ENCODE data around the gene TMCC3.
"Not testable (repeated sequence)": the region's sequence is repeated elsewhere in the genome, so short reads cannot be mapped to it uniquely, and the experiment has no call there.

The TMCC3 gene

GRCh38 chr12:94623161-94623920 is 27.0 kb downstream of the TMCC3 start:
- H3K9me3 ChIP-seq (ENCODE audit: control insufficient read depth, low read length) = no peaks in the 10 kb centered on the region
- peaks cover 24% of the 10 kb centered on the region for H3K4me1 ChIP-seq (ENCODE audit: control insufficient read depth, insufficient read depth, low read length)
- H3K4me3 ChIP-seq (ENCODE audit: low read length) = no peak overlapping the region
- no peak overlapping the region for H3K9ac ChIP-seq (ENCODE audit: low read length)
- H3K36me3 ChIP-seq (ENCODE audit: control insufficient read depth, insufficient read depth, low read length) = no peaks in the 10 kb centered on the region
- no peaks in the 10 kb centered on the region for H3K27me3 ChIP-seq (ENCODE audit: control insufficient read depth, insufficient read depth, low read length)

- H3K9ac ChIP-seq (ENCODE audit: low read length) = peak overlapping the region; percentile 71
- H3K27me3 ChIP-seq (ENCODE audit: control insufficient read depth, insufficient read depth, low read length) = no peaks in the 10 kb centered on the region
- no peak overlapping the region for H3K4me3 ChIP-seq (ENCODE audit: low read length)
- no peaks in the 10 kb centered on the region for H3K9me3 ChIP-seq (ENCODE audit: control insufficient read depth, low read length)
- H3K4me1 ChIP-seq (ENCODE audit: control insufficient read depth, insufficient read depth, low read length) = peaks cover 25% of the 10 kb centered on the region
- H3K36me3 ChIP-seq (ENCODE audit: control insufficient read depth, insufficient read depth, low read length) = no peaks in the 10 kb centered on the region
Observed at GRCh38 chr12:94622475-94622874, 27.9 kb downstream of the TMCC3 start.

GRCh38 chr12:94621662-94622359 is 28.5 kb downstream of the TMCC3 start:
- H3K4me3 ChIP-seq (ENCODE audit: low read length) = no peak overlapping the region

GRCh38 chr12:94620621-94621020 is 29.7 kb downstream of the TMCC3 start:
- Histone ChIP-seq H3K4me3 (ENCODE audit: low read length) (no peak overlapping the region), H3K36me3 (ENCODE audit: control insufficient read depth, insufficient read depth, low read length) (no peaks in the 10 kb centered on the region), H3K4me1 (ENCODE audit: control insufficient read depth, insufficient read depth, low read length) (peaks cover 40% of the 10 kb centered on the region), H3K9me3 (ENCODE audit: control insufficient read depth, low read length) (no peaks in the 10 kb centered on the region), H3K9ac (ENCODE audit: low read length) (peak overlapping the region; percentile 71), H3K27me3 (ENCODE audit: control insufficient read depth, insufficient read depth, low read length) (no peaks in the 10 kb centered on the region)

More at GRCh38 chr12:94621662-94622359, 28.5 kb downstream of the TMCC3 start:
- Histone ChIP-seq H3K9ac (ENCODE audit: low read length) (peak overlapping the region; percentile 71), H3K27me3 (ENCODE audit: control insufficient read depth, insufficient read depth, low read length) (no peaks in the 10 kb centered on the region), H3K9me3 (ENCODE audit: control insufficient read depth, low read length) (no peaks in the 10 kb centered on the region), H3K4me1 (ENCODE audit: control insufficient read depth, insufficient read depth, low read length) (peaks cover 31% of the 10 kb centered on the region), H3K36me3 (ENCODE audit: control insufficient read depth, insufficient read depth, low read length) (no peaks in the 10 kb centered on the region)

GRCh38 chr12:94618995-94619695 is 31.2 kb downstream of the TMCC3 start:
- H3K4me1 ChIP-seq (ENCODE audit: control insufficient read depth, insufficient read depth, low read length) = peaks cover 43% of the 10 kb centered on the region

GRCh38 chr12:94617101-94617500 is 33.3 kb downstream of the TMCC3 start:
- no peaks in the 10 kb centered on the region for H3K36me3 ChIP-seq (ENCODE audit: control insufficient read depth, insufficient read depth, low read length)
- H3K27me3 ChIP-seq (ENCODE audit: control insufficient read depth, insufficient read depth, low read length) = no peaks in the 10 kb centered on the region
- no peaks in the 10 kb centered on the region for H3K9me3 ChIP-seq (ENCODE audit: control insufficient read depth, low read length)

More at GRCh38 chr12:94618995-94619695, 31.2 kb downstream of the TMCC3 start:
- Histone ChIP-seq H3K9me3 (ENCODE audit: control insufficient read depth, low read length) (no peaks in the 10 kb centered on the region), H3K36me3 (ENCODE audit: control insufficient read depth, insufficient read depth, low read length) (no peaks in the 10 kb centered on the region), H3K9ac (ENCODE audit: low read length) (no peak overlapping the region), H3K4me3 (ENCODE audit: low read length) (no peak overlapping the region), H3K27me3 (ENCODE audit: control insufficient read depth, insufficient read depth, low read length) (no peaks in the 10 kb centered on the region)

GRCh38 chr12:94616203-94616729 is 34.1 kb downstream of the TMCC3 start:
- H3K9ac ChIP-seq (ENCODE audit: low read length) = peak overlapping the region; percentile 68
- peaks cover 37% of the 10 kb centered on the region for H3K4me1 ChIP-seq (ENCODE audit: control insufficient read depth, insufficient read depth, low read length)
- no peaks in the 10 kb centered on the region for H3K36me3 ChIP-seq (ENCODE audit: control insufficient read depth, insufficient read depth, low read length)
- no peaks in the 10 kb centered on the region for H3K9me3 ChIP-seq (ENCODE audit: control insufficient read depth, low read length)
- H3K4me3 ChIP-seq (ENCODE audit: low read length) = peak overlapping the region; percentile 33
- H3K27me3 ChIP-seq (ENCODE audit: control insufficient read depth, insufficient read depth, low read length) = no peaks in the 10 kb centered on the region

More at GRCh38 chr12:94617101-94617500, 33.3 kb downstream of the TMCC3 start:
- no peak overlapping the region for H3K9ac ChIP-seq (ENCODE audit: low read length)
- H3K4me1 ChIP-seq (ENCODE audit: control insufficient read depth, insufficient read depth, low read length) = peaks cover 40% of the 10 kb centered on the region
- no peak overlapping the region for H3K4me3 ChIP-seq (ENCODE audit: low read length)

GRCh38 chr12:94615260-94616181 is 34.8 kb downstream of the TMCC3 start:
- Histone ChIP-seq H3K36me3 (ENCODE audit: control insufficient read depth, insufficient read depth, low read length) (no peaks in the 10 kb centered on the region), H3K4me3 (ENCODE audit: low read length) (peak overlapping the region; percentile 33), H3K9me3 (ENCODE audit: control insufficient read depth, low read length) (no peaks in the 10 kb centered on the region), H3K27me3 (ENCODE audit: control insufficient read depth, insufficient read depth, low read length) (no peaks in the 10 kb centered on the region), H3K4me1 (ENCODE audit: control insufficient read depth, insufficient read depth, low read length) (peaks cover 32% of the 10 kb centered on the region), H3K9ac (ENCODE audit: low read length) (peak overlapping the region; percentile 68)

- peak overlapping the region; percentile 68 for H3K9ac ChIP-seq (ENCODE audit: low read length)
Observed at GRCh38 chr12:94614288-94614721, 36.1 kb downstream of the TMCC3 start.

GRCh38 chr12:94609917-94610443 is 40.4 kb downstream of the TMCC3 start:
- H3K4me1 ChIP-seq (ENCODE audit: control insufficient read depth, insufficient read depth, low read length) = peaks cover 26% of the 10 kb centered on the region
- H3K36me3 ChIP-seq (ENCODE audit: control insufficient read depth, insufficient read depth, low read length) = no peaks in the 10 kb centered on the region
- H3K27me3 ChIP-seq (ENCODE audit: control insufficient read depth, insufficient read depth, low read length) = no peaks in the 10 kb centered on the region
- H3K4me3 ChIP-seq (ENCODE audit: low read length) = no peak overlapping the region
- no peaks in the 10 kb centered on the region for H3K9me3 ChIP-seq (ENCODE audit: control insufficient read depth, low read length)
- H3K9ac ChIP-seq (ENCODE audit: low read length) = no peak overlapping the region

More at GRCh38 chr12:94614288-94614721, 36.1 kb downstream of the TMCC3 start:
- H3K4me1 ChIP-seq (ENCODE audit: control insufficient read depth, insufficient read depth, low read length) = peaks cover 42% of the 10 kb centered on the region
- H3K27me3 ChIP-seq (ENCODE audit: control insufficient read depth, insufficient read depth, low read length) = no peaks in the 10 kb centered on the region
- no peaks in the 10 kb centered on the region for H3K36me3 ChIP-seq (ENCODE audit: control insufficient read depth, insufficient read depth, low read length)
- no peak overlapping the region for H3K4me3 ChIP-seq (ENCODE audit: low read length)
- no peaks in the 10 kb centered on the region for H3K9me3 ChIP-seq (ENCODE audit: control insufficient read depth, low read length)

GRCh38 chr12:94606810-94607209 is 43.5 kb downstream of the TMCC3 start:
- H3K4me1 ChIP-seq (ENCODE audit: control insufficient read depth, insufficient read depth, low read length) = peaks cover 21% of the 10 kb centered on the region
- not testable (repeated sequence) for H3K27me3 ChIP-seq (ENCODE audit: control insufficient read depth, insufficient read depth, low read length)

More at GRCh38 chr12:94606810-94607209, 43.5 kb downstream of the TMCC3 start:
- H3K4me3 ChIP-seq (ENCODE audit: low read length); H3K9ac ChIP-seq (ENCODE audit: low read length); H3K9me3 ChIP-seq (ENCODE audit: control insufficient read depth, low read length); H3K36me3 ChIP-seq (ENCODE audit: control insufficient read depth, insufficient read depth, low read length): not testable (repeated sequence)
